Heart left ventricle (tissue), 16 donors: Measurements from ENCODE around the gene PCLO. TPM values are rescaled to one million over a fixed set of nuclear protein-coding genes. Genes with fewer than 3 reads are reported as not detected.

Source experiments
- ATAC-seq, 4 donors: fragments of 200-7000 bp; cut with Tn5 transposase; one replicate each; pipeline ENCODE4 v1.9.1; 2020 to 2022; ENCODE audit warnings: moderate library complexity in 4 of 4, mild to moderate bottlenecking in 3 of 4, moderate number of reproducible peaks in 1 of 4
- DNase-seq, 5 donors: peaks; one replicate each; pipeline ENCODE4 v3.0.0-alpha.2; 2020
- H3K27ac ChIP-seq, 12 donors: fragments of 200-600 bp; sonication (generic) in 4 of 12; one replicate each; pipeline versions ENCODE4 v1.5.0 to v1.8.0; 2016 to 2022; ENCODE audit warnings: mild to moderate bottlenecking in 2 of 12
- H3K27me3 ChIP-seq, 9 donors: fragments of 200-600 bp; sonication (generic) in 2 of 9; one replicate each; pipeline versions ENCODE4 v1.5.1 to v1.8.0; 2016 to 2022; ENCODE audit warnings: mild to moderate bottlenecking in 3 of 9
- H3K36me3 ChIP-seq, 9 donors: fragments of 200-600 bp; sonication (generic) in 2 of 9; one replicate each; pipeline versions ENCODE4 v1.5.0 to v1.8.0; 2018 to 2022; ENCODE audit warnings: mild to moderate bottlenecking in 2 of 9
- H3K4me1 ChIP-seq, 12 donors: fragments of 200-600 bp; sonication (generic) in 4 of 12; one replicate each; pipeline versions ENCODE4 v1.5.0 to v1.8.0; 2016 to 2022; ENCODE audit warnings: mild to moderate bottlenecking in 3 of 12
- H3K4me3 ChIP-seq, 12 donors: fragments of 200-600 bp; sonication (generic) in 4 of 12; one replicate each; pipeline versions ENCODE4 v1.5.0 to v1.8.0; 2017 to 2022; ENCODE audit warnings: mild to moderate bottlenecking in 9 of 12, moderate library complexity in 4 of 12
- H3K9me3 ChIP-seq, 12 donors: fragments of 200-600 bp; sonication (generic) in 4 of 12; one replicate each; pipeline versions ENCODE4 v1.5.0 to v1.8.0; 2016 to 2022; ENCODE audit warnings: mild to moderate bottlenecking in 1 of 12
- CTCF ChIP-seq, 12 donors: fragments of 200-600 bp; sonication (generic) in 4 of 12; IDR thresholded peaks; one replicate each; pipeline versions ENCODE4 v1.5.0 to v1.8.0; 2018 to 2022; ENCODE audit warnings: antibody characterized with exemption in 12 of 12, mild to moderate bottlenecking in 5 of 12
- POLR2A ChIP-seq, 2 donors: fragments of 450-650 bp; IDR thresholded peaks; one replicate each; pipeline ENCODE4 v1.6.1; 2017; ENCODE audit warnings: antibody characterized with exemption in 2 of 2, mild to moderate bottlenecking in 2 of 2, moderate library complexity in 2 of 2
- WGBS, 4 donors: extraction: QIAGEN DNeasy Blood & Tissue Kit in 2 of 4; methylation state at CpG; one replicate each; pipeline versions ENCODE4 v1.1.5 to v1.1.7; 2013 to 2018; 5-methylcytosine and 5-hydroxymethylcytosine counted together
- intact Hi-C, 10 donors: fragments of 100-400 bp; cut with DNase I; formaldehyde crosslinking; loops; one replicate each; pipeline versions ENCODE4 v1.11.1 to v1.14.2; 2022
- polyA plus RNA-seq, 2 donors: library from polyadenylated mRNA; stranded (reverse); fragments of 200-250 nt; gene quantifications; one replicate each; pipeline ENCODE4 v1.2.3, GENCODE V29; 2013
- total RNA-seq, 9 donors: library from RNA; depleted of rRNA in 2 of 9; stranded (reverse); fragments of >200 nt in 2 of 9; fragmentation: NEBNext Ultra II Directional in 3 of 9; extraction: Animal tissue kit (Norgen Biotek cat#: 25700) in 3 of 9; gene quantifications; one replicate each; pipeline versions ENCODE4 v1.1.0 to v1.2.4, GENCODE V29; 2016 to 2023
- donor health status: ischemic (EF 13 %, LVEDD 7.1; RV severe dilation, severe dysfunction).
- donor health status: healthy with polysubstance abuse.
- donor health status: DM: no; HTN: yes; CAD: no.
- donor health status: DM: no; HTN: no; CAD: no.
- donor health status: ischemic (EF 25% LVEDD 6.9; RV normal size, moderate dysfunction).
- donor health status: ischemic (EF 25% LVEDD 5.7; RV mildly dilated, moderate dysfunction).
- donor health status: healthy.
- donor health status: DM: yes; HTN: yes; CAD: no.
- donor health status: ischemic (EF 35%, LVEDD 5.7; RV mildly dilated, moderate dysfunction).
- donor health status: nonischemic (EF 11% LVEDD 7.7; RV severe dilation, severe dysfunction).
- donor health status: DM: yes; HTN: yes; CAD: no.
- donor health status: PGD.
- donor health status: ischemic (EF 29% LVEDD 5.4; RV normal size, mild dysfunction).
- donor health status: nonischemic (EF 23%, LVEDD 6.1; RV moderate dilation, normal function).

The PCLO gene
- total and polyA plus RNA-seq, 11 donors: 0.21 to 9.3 (median 2.9) TPM

DNA sequence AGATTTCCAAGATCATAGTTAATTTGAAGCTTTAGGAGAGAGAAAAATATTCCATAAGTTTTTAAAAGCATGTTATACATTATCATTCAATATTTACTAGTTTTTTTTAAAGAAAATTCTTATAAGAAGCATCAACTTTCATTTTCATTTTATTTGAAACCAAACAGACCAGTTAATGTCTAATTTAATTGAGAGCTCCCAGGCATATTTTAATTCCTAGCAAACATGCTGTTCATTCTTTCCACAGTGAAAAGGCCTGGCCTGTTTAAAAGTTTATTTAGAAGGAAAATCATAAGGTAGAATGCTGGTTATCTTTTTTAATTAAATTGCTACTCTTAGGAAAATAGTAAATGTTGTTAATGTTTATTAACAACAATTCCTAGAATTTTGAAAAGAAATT, 324.4 kb downstream of the PCLO start:
- Histone ChIP-seq H3K4me3 (no peak overlapping the region), H3K27me3 (no peaks in the 10 kb centered on the region), H3K4me1 (no peaks in the 10 kb centered on the region), H3K27ac (no peak overlapping the region), H3K36me3 (no peaks in the 10 kb centered on the region), H3K9me3 (peaks cover 0 to 9% (median 0%) of the 10 kb centered on the region in 12 donors)
- TF ChIP-seq CTCF (IDR thresholded peaks at IDR 0.05): no peak
- no peak for TF ChIP-seq POLR2A (IDR thresholded peaks at IDR 0.05)
- no peak for DNase-seq
- ATAC-seq: no peak
- intact Hi-C loops: no loop called here

DNA sequence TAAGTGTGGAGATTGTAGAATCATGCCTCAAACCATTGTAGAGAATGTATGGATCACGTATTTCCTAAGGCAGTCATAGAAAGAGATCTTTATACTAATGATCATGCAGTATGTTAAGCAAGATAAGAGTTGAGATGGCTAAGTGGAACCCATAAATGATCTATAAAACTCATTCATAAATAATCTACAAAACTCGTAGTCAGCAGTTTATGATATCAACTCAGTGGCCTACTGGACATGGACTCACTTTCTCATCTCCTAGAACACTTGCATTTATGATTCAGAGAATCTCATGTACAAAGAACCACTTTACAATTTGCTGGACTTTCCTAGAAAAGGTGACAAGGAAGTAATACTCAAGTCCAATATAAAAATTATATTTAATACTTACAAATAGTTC, 339.6 kb downstream of the PCLO start:
- DNase-seq: no peak
- H3K4me3 ChIP-seq: no peak overlapping the region
- intact Hi-C loops: no loop called here
- WGBS, 4 donors: 71 to 80% (median 76%) methylated on average over 2 of the region's 2 CpGs
- no peaks in the 10 kb centered on the region for H3K9me3 ChIP-seq
- ATAC-seq: no peak
- H3K27ac ChIP-seq: no peak overlapping the region
- no peaks in the 10 kb centered on the region for H3K27me3 ChIP-seq
- H3K36me3 ChIP-seq: no peaks in the 10 kb centered on the region
- no peaks in the 10 kb centered on the region for H3K4me1 ChIP-seq
- no peak for TF ChIP-seq CTCF (IDR thresholded peaks at IDR 0.05)
- no peak for TF ChIP-seq POLR2A (IDR thresholded peaks at IDR 0.05)

DNA sequence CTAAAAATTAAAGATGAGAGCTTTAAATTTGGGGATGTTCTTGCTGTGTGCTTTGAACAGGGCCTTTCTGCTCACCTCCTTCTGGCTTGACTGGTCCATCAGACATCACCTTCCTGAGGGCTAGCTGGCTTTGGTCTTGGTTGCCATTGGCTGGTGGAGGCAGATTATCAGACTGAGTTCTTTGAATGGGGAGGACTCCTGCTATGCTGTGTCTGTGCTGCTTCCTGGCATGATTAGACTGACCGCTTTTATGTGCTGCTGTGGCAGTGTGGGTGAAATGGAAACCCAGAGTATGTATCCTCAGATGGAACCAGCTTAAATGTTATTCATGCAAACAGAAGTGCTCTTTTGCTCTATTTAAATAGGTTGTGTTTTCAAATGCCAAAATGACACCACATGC, 341.6 kb downstream of the PCLO start:
- intact Hi-C loops: no loop called here
- H3K4me1 ChIP-seq: no peaks in the 10 kb centered on the region
- WGBS, 4 donors: 82 to 96% (median 88%) methylated on average over 1 of the region's 1 CpG

GRCh38 chr7:82818171-82818570, 344.5 kb downstream of the PCLO start:
- TF ChIP-seq CTCF (IDR thresholded peaks at IDR 0.05) (no peak), POLR2A (IDR thresholded peaks at IDR 0.05) (no peak)
- H3K4me3 ChIP-seq: no peak overlapping the region
- WGBS, 4 donors: 73 to 75% (median 74%) methylated on average over 4 of the region's 4 CpGs
- no peak for ATAC-seq
- H3K27me3 ChIP-seq: no peaks in the 10 kb centered on the region
- no peak overlapping the region for H3K27ac ChIP-seq
- H3K9me3 ChIP-seq: no peaks in the 10 kb centered on the region
- H3K4me1 ChIP-seq: no peaks in the 10 kb centered on the region
- no peak for DNase-seq
- intact Hi-C loops: loop anchor here in 4 of 10 donors (10.0 kb wide), 3 partner anchors 257 to 837 kb away; no protein-coding TSS in a partner anchor
- H3K36me3 ChIP-seq: no peaks in the 10 kb centered on the region

More for the DNA sequence above, 341.6 kb downstream of the PCLO start:
- DNase-seq (no peak), ATAC-seq (no peak)
- Histone ChIP-seq H3K9me3 (no peaks in the 10 kb centered on the region), H3K27me3 (no peaks in the 10 kb centered on the region), H3K4me3 (no peak overlapping the region), H3K36me3 (no peaks in the 10 kb centered on the region), H3K27ac (no peak overlapping the region)
- TF ChIP-seq POLR2A (IDR thresholded peaks at IDR 0.05) (no peak), CTCF (IDR thresholded peaks at IDR 0.05) (no peak)
